H1 (cell line): ENCODE data around the gene CBY2.
"Not testable (repeated sequence)": the region's sequence is repeated elsewhere in the genome, so short reads cannot be mapped to it uniquely, and the experiment has no call there.

Experiments
- CEBPB ChIP-seq: IDR thresholded peaks from 2 replicates; pipeline ENCODE4 v1.6.1; 2012; ENCODE audit warnings: low read depth, low read length
- CHD2 ChIP-seq: IDR thresholded peaks from 2 replicates; pipeline ENCODE4 v1.6.1; 2012; ENCODE audit warnings: low read length, improper control_type of control experiment
- HDAC2 ChIP-seq, 2 experiments: fragments of 300-600 bp in 1 of 2; sonication (generic) in 1 of 2; IDR thresholded peaks; 2 replicates each; pipeline ENCODE4 v1.6.1; 2011 to 2012; ENCODE audit warnings: low read depth in 2 of 2, low read length in 2 of 2, mild to moderate bottlenecking in 2 of 2, moderate library complexity in 2 of 2, borderline replicate concordance in 1 of 2, inconsistent platforms in 1 of 2
- POLR2AphosphoS5 ChIP-seq: IDR thresholded peaks from 2 replicates; pipeline ENCODE4 v1.6.1; 2011; ENCODE audit warnings: low read depth, low read length
- RFX5 ChIP-seq: IDR thresholded peaks from 2 replicates; pipeline ENCODE4 v1.6.1; 2011; ENCODE audit warnings: low read depth, low read length, improper control_type of control experiment, borderline replicate concordance
- SIN3A ChIP-seq, 2 experiments: IDR thresholded peaks in 1 of 2; conservative IDR thresholded peaks in 1 of 2; 2 replicates each; pipeline ENCODE4 v1.6.1; 2011 to 2012; ENCODE audit warnings: low read length in 2 of 2, improper control_type of control experiment in 1 of 2, low read depth in 1 of 2, mild to moderate bottlenecking in 1 of 2
- YY1 ChIP-seq: IDR thresholded peaks from 2 replicates; pipeline ENCODE4 v1.6.1; 2011; ENCODE audit warnings: low read depth, mild to moderate bottlenecking, low read length
- TF ChIP-seq, protein P1 (sequence below), 3 experiments: IDR thresholded peaks; 1 replicate in 2 of 3; 2 replicates in 1 of 3; pipeline versions ENCODE4 v1.5.1 to v1.6.1; 2011; ENCODE audit warnings: low read length in 3 of 3, mild to moderate bottlenecking in 3 of 3, inconsistent platforms in 2 of 3, low read depth in 1 of 3, moderate library complexity in 1 of 3; ENCODE audit not compliant: insufficient read depth in 1 of 3; ENCODE audit errors: control extremely low read depth in 1 of 3
- TF ChIP-seq, protein P2 (sequence below): IDR thresholded peaks from 2 replicates; pipeline ENCODE4 v1.6.1; 2012; ENCODE audit warnings: inconsistent platforms
- TF ChIP-seq, protein P3 (sequence below): IDR thresholded peaks from 2 replicates; pipeline ENCODE4 v1.6.1; 2011; ENCODE audit warnings: low read length, improper control_type of control experiment
- TF ChIP-seq, protein P4 (sequence below): IDR thresholded peaks from 2 replicates; pipeline ENCODE4 v1.6.1; 2011; ENCODE audit warnings: low read depth, mild to moderate bottlenecking, low read length; ENCODE audit not compliant: insufficient read depth

DNA sequence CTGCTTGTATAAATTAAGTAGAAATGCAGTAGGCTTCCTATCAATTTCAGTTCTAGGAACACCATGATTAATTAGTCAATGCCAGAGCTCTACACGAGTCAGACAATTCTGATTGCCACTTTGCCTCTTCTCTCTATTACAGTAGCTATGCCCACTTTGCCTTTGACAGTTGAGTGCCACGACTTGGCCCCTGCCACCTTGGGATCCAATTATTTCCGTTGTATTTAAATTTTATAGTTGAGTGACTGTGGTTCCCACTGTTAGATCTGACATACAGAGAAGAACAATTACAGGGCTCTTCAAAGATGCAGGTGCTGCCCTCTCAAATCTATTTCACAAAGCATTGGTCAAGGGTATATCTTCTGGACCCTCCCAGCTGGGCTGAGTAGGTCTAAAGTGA lies 55.5 kb downstream of the CBY2 start:
- TF ChIP-seq, protein P1, sequence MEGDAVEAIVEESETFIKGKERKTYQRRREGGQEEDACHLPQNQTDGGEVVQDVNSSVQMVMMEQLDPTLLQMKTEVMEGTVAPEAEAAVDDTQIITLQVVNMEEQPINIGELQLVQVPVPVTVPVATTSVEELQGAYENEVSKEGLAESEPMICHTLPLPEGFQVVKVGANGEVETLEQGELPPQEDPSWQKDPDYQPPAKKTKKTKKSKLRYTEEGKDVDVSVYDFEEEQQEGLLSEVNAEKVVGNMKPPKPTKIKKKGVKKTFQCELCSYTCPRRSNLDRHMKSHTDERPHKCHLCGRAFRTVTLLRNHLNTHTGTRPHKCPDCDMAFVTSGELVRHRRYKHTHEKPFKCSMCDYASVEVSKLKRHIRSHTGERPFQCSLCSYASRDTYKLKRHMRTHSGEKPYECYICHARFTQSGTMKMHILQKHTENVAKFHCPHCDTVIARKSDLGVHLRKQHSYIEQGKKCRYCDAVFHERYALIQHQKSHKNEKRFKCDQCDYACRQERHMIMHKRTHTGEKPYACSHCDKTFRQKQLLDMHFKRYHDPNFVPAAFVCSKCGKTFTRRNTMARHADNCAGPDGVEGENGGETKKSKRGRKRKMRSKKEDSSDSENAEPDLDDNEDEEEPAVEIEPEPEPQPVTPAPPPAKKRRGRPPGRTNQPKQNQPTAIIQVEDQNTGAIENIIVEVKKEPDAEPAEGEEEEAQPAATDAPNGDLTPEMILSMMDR (IDR thresholded peaks at IDR 0.05; ENCODE audit: control extremely low read depth in 1 of 3, insufficient read depth in 1 of 3, low read depth in 1 of 3, low read length in 3 of 3) = not testable (repeated sequence)
- not testable (repeated sequence) for TF ChIP-seq HDAC2 (IDR thresholded peaks at IDR 0.05; ENCODE audit: borderline replicate concordance in 1 of 2, low read depth in 2 of 2, low read length in 2 of 2); POLR2AphosphoS5; RFX5; CHD2; YY1; CEBPB; SIN3A (conservative IDR thresholded peaks at IDR 0.05 in 1 of 2, IDR thresholded peaks at IDR 0.05 in 1 of 2; ENCODE audit: low read depth in 1 of 2, low read length in 2 of 2)
- TF ChIP-seq, protein P2, sequence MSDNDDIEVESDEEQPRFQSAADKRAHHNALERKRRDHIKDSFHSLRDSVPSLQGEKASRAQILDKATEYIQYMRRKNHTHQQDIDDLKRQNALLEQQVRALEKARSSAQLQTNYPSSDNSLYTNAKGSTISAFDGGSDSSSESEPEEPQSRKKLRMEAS = not testable (repeated sequence)
- TF ChIP-seq, protein P3, sequence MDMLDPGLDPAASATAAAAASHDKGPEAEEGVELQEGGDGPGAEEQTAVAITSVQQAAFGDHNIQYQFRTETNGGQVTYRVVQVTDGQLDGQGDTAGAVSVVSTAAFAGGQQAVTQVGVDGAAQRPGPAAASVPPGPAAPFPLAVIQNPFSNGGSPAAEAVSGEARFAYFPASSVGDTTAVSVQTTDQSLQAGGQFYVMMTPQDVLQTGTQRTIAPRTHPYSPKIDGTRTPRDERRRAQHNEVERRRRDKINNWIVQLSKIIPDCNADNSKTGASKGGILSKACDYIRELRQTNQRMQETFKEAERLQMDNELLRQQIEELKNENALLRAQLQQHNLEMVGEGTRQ = not testable (repeated sequence)
- TF ChIP-seq, protein P4, sequence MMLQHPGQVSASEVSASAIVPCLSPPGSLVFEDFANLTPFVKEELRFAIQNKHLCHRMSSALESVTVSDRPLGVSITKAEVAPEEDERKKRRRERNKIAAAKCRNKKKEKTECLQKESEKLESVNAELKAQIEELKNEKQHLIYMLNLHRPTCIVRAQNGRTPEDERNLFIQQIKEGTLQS = not testable (repeated sequence)
